ENCODE data around the gene VSIG2.

DNA sequence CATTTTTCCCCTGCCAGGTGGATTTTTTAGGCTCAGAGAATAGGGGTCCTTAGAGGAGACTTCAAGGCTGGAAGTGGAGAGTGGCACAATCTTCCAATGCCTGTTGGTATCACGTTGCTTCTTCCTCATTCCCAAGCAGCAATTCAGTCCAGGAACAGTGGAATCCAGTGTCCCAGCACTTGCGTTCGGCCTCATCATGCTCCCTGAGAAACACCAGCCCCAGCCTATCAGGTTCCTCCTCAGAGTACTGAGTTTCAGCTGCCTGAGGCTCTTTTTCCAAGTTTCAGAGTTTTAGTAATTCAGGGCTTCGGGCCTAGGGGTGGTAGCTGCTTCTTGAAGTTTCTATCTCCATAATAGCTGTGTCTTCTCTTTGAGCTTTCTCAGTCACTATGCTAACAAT, 44.2 kb downstream of the VSIG2 start:
- TF ChIP-seq, protein P1, sequence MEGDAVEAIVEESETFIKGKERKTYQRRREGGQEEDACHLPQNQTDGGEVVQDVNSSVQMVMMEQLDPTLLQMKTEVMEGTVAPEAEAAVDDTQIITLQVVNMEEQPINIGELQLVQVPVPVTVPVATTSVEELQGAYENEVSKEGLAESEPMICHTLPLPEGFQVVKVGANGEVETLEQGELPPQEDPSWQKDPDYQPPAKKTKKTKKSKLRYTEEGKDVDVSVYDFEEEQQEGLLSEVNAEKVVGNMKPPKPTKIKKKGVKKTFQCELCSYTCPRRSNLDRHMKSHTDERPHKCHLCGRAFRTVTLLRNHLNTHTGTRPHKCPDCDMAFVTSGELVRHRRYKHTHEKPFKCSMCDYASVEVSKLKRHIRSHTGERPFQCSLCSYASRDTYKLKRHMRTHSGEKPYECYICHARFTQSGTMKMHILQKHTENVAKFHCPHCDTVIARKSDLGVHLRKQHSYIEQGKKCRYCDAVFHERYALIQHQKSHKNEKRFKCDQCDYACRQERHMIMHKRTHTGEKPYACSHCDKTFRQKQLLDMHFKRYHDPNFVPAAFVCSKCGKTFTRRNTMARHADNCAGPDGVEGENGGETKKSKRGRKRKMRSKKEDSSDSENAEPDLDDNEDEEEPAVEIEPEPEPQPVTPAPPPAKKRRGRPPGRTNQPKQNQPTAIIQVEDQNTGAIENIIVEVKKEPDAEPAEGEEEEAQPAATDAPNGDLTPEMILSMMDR (IDR thresholded peaks at IDR 0.05): no peak
- TF ChIP-seq POLR2AphosphoS5 (IDR thresholded peaks at IDR 0.05): no peak
- TF ChIP-seq POLR2A (IDR thresholded peaks at IDR 0.05): no peak

Data from suprapubic skin (tissue), 4 donors.